ENCODE results near the gene NEDD9. TPM values are rescaled to one million over a fixed set of nuclear protein-coding genes. Genes with fewer than 3 reads are reported as not detected.

Gene NEDD9
- polyA plus RNA-seq, 3 donors = 18.2 to 35.9 (median 33.0) TPM

DNA sequence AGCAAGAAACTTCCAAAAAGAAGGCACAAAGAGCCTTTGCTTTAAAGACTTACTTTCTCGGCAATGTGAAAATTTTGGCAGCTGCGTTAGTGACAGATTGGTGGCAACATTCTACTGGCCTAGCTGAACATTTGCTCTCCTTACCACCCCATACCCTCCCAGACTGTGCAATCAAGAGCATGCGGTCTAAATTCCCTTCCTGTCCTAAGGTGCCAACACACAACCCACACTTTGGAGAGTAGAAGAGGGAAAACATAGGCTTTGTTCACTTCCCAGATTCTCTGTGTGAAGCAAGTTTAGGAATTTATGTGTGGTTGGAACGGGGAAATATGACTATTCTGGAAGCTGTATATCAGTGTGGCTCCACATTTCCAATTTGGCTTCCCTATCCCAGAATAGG, 29.8 kb upstream of the NEDD9 start:
- no peak overlapping the region for H3K4me3 ChIP-seq (replicated peaks in 1 of 3; ENCODE audit: low read depth in 2 of 3, low read length in 3 of 3)
- Mint-ChIP-seq H3K4me3 (no peak overlapping the region), H3K9me3 (no peaks in the 10 kb centered on the region), H3K4me1 (peaks cover 11% of the 10 kb centered on the region), H3K27me3 (ENCODE audit: low read depth in 3 of 3) (no peaks in the 10 kb centered on the region), H3K36me3 (peaks cover 30 to 37% of the 10 kb centered on the region in 2 donors), H3K27ac (no peak overlapping the region)
- no CpG with 5 or more reads among the region's 4 CpGs for WGBS (ENCODE audit: insufficient coverage)
- TF ChIP-seq, protein P1, sequence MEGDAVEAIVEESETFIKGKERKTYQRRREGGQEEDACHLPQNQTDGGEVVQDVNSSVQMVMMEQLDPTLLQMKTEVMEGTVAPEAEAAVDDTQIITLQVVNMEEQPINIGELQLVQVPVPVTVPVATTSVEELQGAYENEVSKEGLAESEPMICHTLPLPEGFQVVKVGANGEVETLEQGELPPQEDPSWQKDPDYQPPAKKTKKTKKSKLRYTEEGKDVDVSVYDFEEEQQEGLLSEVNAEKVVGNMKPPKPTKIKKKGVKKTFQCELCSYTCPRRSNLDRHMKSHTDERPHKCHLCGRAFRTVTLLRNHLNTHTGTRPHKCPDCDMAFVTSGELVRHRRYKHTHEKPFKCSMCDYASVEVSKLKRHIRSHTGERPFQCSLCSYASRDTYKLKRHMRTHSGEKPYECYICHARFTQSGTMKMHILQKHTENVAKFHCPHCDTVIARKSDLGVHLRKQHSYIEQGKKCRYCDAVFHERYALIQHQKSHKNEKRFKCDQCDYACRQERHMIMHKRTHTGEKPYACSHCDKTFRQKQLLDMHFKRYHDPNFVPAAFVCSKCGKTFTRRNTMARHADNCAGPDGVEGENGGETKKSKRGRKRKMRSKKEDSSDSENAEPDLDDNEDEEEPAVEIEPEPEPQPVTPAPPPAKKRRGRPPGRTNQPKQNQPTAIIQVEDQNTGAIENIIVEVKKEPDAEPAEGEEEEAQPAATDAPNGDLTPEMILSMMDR (IDR thresholded peaks at IDR 0.05) = no peak
- peaks cover 9 to 11% of the 10 kb centered on the region in 2 donors for H3K36me3 ChIP-seq (replicated peaks in 1 of 2; ENCODE audit: control insufficient read depth in 1 of 2, insufficient read depth in 2 of 2, low read length in 2 of 2)
- H3K4me2 ChIP-seq (replicated peaks; ENCODE audit: extremely low read depth, low read length, poor library complexity, severe bottlenecking) = no peak overlapping the region
- no peak overlapping the region for H3K27ac ChIP-seq (ENCODE audit: low read depth in 1 of 2, low read length in 2 of 2)
- H3K9ac ChIP-seq (ENCODE audit: insufficient read depth, low read length, poor library complexity, severe bottlenecking) = no peak overlapping the region
- peaks cover 9% of the 10 kb centered on the region for H4K20me1 ChIP-seq (ENCODE audit: insufficient read depth, low read length)
- H3K79me2 ChIP-seq (ENCODE audit: insufficient read depth, low read length) = no peaks in the 10 kb centered on the region
- intact Hi-C loops (cut with micrococcal nuclease) = no loop called here
- H3K27me3 ChIP-seq (ENCODE audit: control insufficient read depth in 2 of 2, insufficient read depth in 2 of 2, low read length in 2 of 2) = no peaks in the 10 kb centered on the region
- H2AFZ ChIP-seq (ENCODE audit: insufficient read depth, low read depth, low read length, poor library complexity, severe bottlenecking) = no peak overlapping the region
- peaks cover 7 to 8% of the 10 kb centered on the region in 2 donors for H3K4me1 ChIP-seq (ENCODE audit: control insufficient read depth in 1 of 2, insufficient read depth in 2 of 2, low read length in 2 of 2)
- DNase-seq = no peak
- no peaks in the 10 kb centered on the region for H3K9me3 ChIP-seq (replicated peaks in 1 of 2; ENCODE audit: control insufficient read depth in 1 of 2, insufficient read depth in 1 of 2, low read length in 2 of 2)

DNA sequence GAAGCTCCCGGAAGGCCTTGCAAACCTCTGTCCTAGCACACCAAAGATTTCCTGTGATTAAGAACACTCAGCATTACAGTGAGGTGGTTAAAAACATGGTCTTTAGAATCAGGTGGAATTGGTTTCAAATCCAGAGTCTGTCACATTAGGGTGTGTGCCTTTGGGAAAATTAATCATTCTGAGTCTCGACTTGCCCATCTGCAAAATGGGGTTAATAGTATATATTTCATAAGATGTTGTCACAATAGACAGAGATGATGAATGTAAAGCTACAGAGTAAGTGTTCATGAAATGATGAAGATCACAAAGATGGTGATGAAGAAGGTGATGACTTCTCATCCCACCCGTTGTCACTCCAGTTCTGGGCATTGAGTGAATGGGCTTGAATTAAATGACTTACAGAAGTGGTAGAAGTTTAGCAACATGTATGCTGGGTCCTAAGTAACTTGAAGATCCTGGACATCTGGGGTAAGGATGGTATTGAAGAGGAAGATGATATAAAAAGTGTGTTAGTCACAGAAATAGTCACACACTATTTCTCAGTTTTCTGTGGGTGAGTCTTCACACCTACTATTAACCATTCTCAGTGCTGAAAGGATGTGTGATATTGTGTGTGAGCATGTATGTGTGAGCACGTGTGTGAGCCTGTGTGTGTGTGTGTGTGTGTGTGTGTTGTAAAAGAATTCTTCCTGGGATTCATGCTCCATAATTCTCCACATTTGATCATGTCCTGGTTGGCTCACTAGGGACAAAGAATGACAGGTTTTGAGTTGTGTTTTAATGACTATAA, 28.0 kb upstream of the NEDD9 start:
- Histone ChIP-seq H3K4me1 (ENCODE audit: control insufficient read depth in 1 of 2, insufficient read depth in 2 of 2, low read length in 2 of 2) (peaks cover 7 to 8% of the 10 kb centered on the region in 2 donors), H3K27ac (ENCODE audit: low read depth in 1 of 2, low read length in 2 of 2) (no peak overlapping the region)

More for the DNA sequence above, 28.0 kb upstream of the NEDD9 start:
- Histone ChIP-seq H3K9me3 (replicated peaks in 1 of 2; ENCODE audit: control insufficient read depth in 1 of 2, insufficient read depth in 1 of 2, low read length in 2 of 2) (no peaks in the 10 kb centered on the region), H4K20me1 (ENCODE audit: insufficient read depth, low read length) (peaks cover 9% of the 10 kb centered on the region), H2AFZ (ENCODE audit: insufficient read depth, low read depth, low read length, poor library complexity, severe bottlenecking) (no peak overlapping the region), H3K36me3 (replicated peaks in 1 of 2; ENCODE audit: control insufficient read depth in 1 of 2, insufficient read depth in 2 of 2, low read length in 2 of 2) (peaks cover 9 to 16% of the 10 kb centered on the region in 2 donors), H3K79me2 (ENCODE audit: insufficient read depth, low read length) (no peaks in the 10 kb centered on the region), H3K4me3 (replicated peaks in 1 of 3; ENCODE audit: low read depth in 2 of 3, low read length in 3 of 3) (no peak overlapping the region), H3K27me3 (ENCODE audit: control insufficient read depth in 2 of 2, insufficient read depth in 2 of 2, low read length in 2 of 2) (no peaks in the 10 kb centered on the region), H3K4me2 (replicated peaks; ENCODE audit: extremely low read depth, low read length, poor library complexity, severe bottlenecking) (no peak overlapping the region), H3K9ac (ENCODE audit: insufficient read depth, low read length, poor library complexity, severe bottlenecking) (no peak overlapping the region)
- DNase-seq = no peak
- intact Hi-C loops (cut with micrococcal nuclease) = no loop called here
- no peak overlapping the region for H3K4me3 Mint-ChIP-seq
- peaks cover 37 to 42% of the 10 kb centered on the region in 2 donors for H3K36me3 Mint-ChIP-seq
- H3K27ac Mint-ChIP-seq = peak overlapping the region in 1 of 7 donors; percentile 4
- WGBS (ENCODE audit: insufficient coverage) = 100% methylated on average over 1 of the region's 4 CpGs
- no peaks in the 10 kb centered on the region for H3K27me3 Mint-ChIP-seq (ENCODE audit: low read depth in 3 of 3)
- peaks cover 11% of the 10 kb centered on the region for H3K4me1 Mint-ChIP-seq
- H3K9me3 Mint-ChIP-seq = no peaks in the 10 kb centered on the region
- TF ChIP-seq, protein P1 (IDR thresholded peaks at IDR 0.05) = no peak

Data from CD14-positive monocyte (primary cell).